ENCODE data around the gene RFPL1. TPM values are rescaled to one million over a fixed set of nuclear protein-coding genes. Genes with fewer than 3 reads are reported as not detected.

Gene RFPL1
- total and polyA plus RNA-seq, 2 experiments from 2014 or later: not detected

GRCh38 chr22:29435236-29436136 lies 2.9 kb upstream of the RFPL1 start (continued):
- TF ChIP-seq REST (IDR thresholded peaks at IDR 0.05; ENCODE audit: unreplicated experiment): no peak
- no peak for TF ChIP-seq ETS1 (IDR thresholded peaks at IDR 0.05)

- Mint-ChIP-seq H3K27me3 (ENCODE audit: insufficient read depth, low read depth, poor library complexity) (peaks cover 1% of the 10 kb centered on the region), H3K36me3 (ENCODE audit: low read depth) (no peaks in the 10 kb centered on the region), H3K9me3 (no peaks in the 10 kb centered on the region), H3K4me1 (peaks cover 6% of the 10 kb centered on the region; the same call in 2 of the 3 replicates), H3K4me3 (no peak overlapping the region), H3K27ac (no peak overlapping the region)
- Histone ChIP-seq H3K9me2 (ENCODE audit: insufficient read depth) (no peaks in the 10 kb centered on the region), H3K36me3 (ENCODE audit: insufficient read depth) (no peaks in the 10 kb centered on the region), H3F3A (replicated peaks; ENCODE audit: low read depth) (no peaks in the 10 kb centered on the region), H3K27me3 (ENCODE audit: insufficient read depth) (no peaks in the 10 kb centered on the region), H3K79me2 (replicated peaks; ENCODE audit: insufficient read depth) (no peaks in the 10 kb centered on the region), H3K4me3 (no peak overlapping the region), H3K4me1 (ENCODE audit: insufficient read depth) (no peaks in the 10 kb centered on the region), H2AFZ (no peak overlapping the region), H4K20me1 (replicated peaks; ENCODE audit: insufficient read depth) (no peaks in the 10 kb centered on the region), H3K27ac (ENCODE audit: low read depth) (no peak overlapping the region), H3K4me2 (no peak overlapping the region)
- TF ChIP-seq CREB1 (CRISPR knock-in tag; IDR thresholded peaks at IDR 0.05; ENCODE audit: low read depth): no peak
- DNase-seq (ENCODE audit: low spot score): no peak
- no peak for ATAC-seq
Measured at GRCh38 chr22:29442976-29443375, 4.6 kb downstream of the RFPL1 start.

GRCh38 chr22:29443452-29443851 lies 5.1 kb downstream of the RFPL1 start:
- Mint-ChIP-seq H3K27me3 (ENCODE audit: insufficient read depth, low read depth, poor library complexity) (peaks cover 1% of the 10 kb centered on the region), H3K4me1 (peaks cover 6% of the 10 kb centered on the region; the same call in 2 of the 3 replicates), H3K9me3 (no peaks in the 10 kb centered on the region), H3K36me3 (ENCODE audit: low read depth) (no peaks in the 10 kb centered on the region), H3K27ac (no peak overlapping the region), H3K4me3 (no peak overlapping the region)
- Histone ChIP-seq H2AFZ (no peak overlapping the region), H4K20me1 (replicated peaks; ENCODE audit: insufficient read depth) (no peaks in the 10 kb centered on the region), H3K4me2 (no peak overlapping the region), H3F3A (replicated peaks; ENCODE audit: low read depth) (no peaks in the 10 kb centered on the region), H3K36me3 (ENCODE audit: insufficient read depth) (no peaks in the 10 kb centered on the region), H3K27ac (ENCODE audit: low read depth) (no peak overlapping the region), H3K4me1 (ENCODE audit: insufficient read depth) (no peaks in the 10 kb centered on the region), H3K27me3 (ENCODE audit: insufficient read depth) (no peaks in the 10 kb centered on the region), H3K79me2 (replicated peaks; ENCODE audit: insufficient read depth) (no peaks in the 10 kb centered on the region), H3K4me3 (no peak overlapping the region), H3K9me2 (ENCODE audit: insufficient read depth) (no peaks in the 10 kb centered on the region)
- ATAC-seq: no peak
- DNase-seq (ENCODE audit: low spot score): peak; percentile 19
- TF ChIP-seq ETS1 (IDR thresholded peaks at IDR 0.05): no peak
- no peak for TF ChIP-seq STAT1 (IDR thresholded peaks at IDR 0.05; ENCODE audit: unreplicated experiment)
- TF ChIP-seq POLR2AphosphoS5 (IDR thresholded peaks at IDR 0.05; ENCODE audit: low read depth): no peak
- TF ChIP-seq NANOG (IDR thresholded peaks at IDR 0.05; ENCODE audit: borderline replicate concordance): no peak
